ENCODE results near the gene DHH. TPM values are rescaled to one million over a fixed set of nuclear protein-coding genes. Genes with fewer than 3 reads are reported as not detected.

The DHH gene
- total RNA-seq, 2 experiments from 2014 or later: 0.06 to 0.17 TPM

DNA sequence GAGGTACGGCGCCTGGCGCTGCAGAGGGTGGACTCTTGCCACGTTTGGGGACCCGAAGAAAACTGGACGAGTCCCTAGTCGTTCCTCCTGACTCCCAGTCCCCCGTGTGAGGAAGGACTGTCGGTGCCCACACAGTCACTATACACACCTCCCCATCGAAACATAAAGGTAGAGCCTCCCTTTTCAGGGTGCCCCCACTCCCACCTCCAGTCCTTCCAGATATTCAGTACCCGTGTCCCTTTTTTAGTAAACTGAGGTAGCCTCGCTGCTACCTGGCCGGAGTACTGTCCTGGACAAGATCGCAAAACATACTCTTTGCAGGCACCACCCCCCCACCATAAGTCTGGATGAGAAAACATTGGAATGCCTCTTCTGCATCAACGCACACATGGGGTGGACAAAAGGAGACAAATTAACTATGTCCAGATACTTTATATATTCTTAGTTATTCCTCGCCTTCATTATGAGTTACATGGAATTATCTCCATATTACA is 33.4 kb downstream of the DHH start:
- peak overlapping the region; percentile 95 for H3K4me2 ChIP-seq (ENCODE audit: low read length)
- H2AFZ ChIP-seq (ENCODE audit: low read length): peak overlapping the region; percentile 92; the same call in 1 of the 2 replicates
- H3K9me2 ChIP-seq (ENCODE audit: insufficient read depth, low read length): no peaks in the 10 kb centered on the region
- no peaks in the 10 kb centered on the region for H3K9me3 ChIP-seq (ENCODE audit: low read length)
- intact Hi-C loops (cut with micrococcal nuclease; ENCODE audit: unreplicated experiment): no loop called here
- CTCF ChIA-PET (ENCODE audit: unreplicated experiment): no interaction called here
- no peak for DNase-seq (ENCODE audit: low spot score)
- H3K4me3 ChIP-seq (ENCODE audit: low read depth, low read length, poor library complexity, severe bottlenecking): peak overlapping the region; percentile 87
- peaks cover 31% of the 10 kb centered on the region for H3K4me1 ChIP-seq (ENCODE audit: insufficient read depth, low read length, poor library complexity, severe bottlenecking)
- TSS peak; percentile 61 for BruUV-seq (replicated peaks)
- H4K20me1 ChIP-seq (ENCODE audit: insufficient read depth, low read length): peaks cover 33% of the 10 kb centered on the region
- peaks cover 39% of the 10 kb centered on the region for H3K79me2 ChIP-seq (ENCODE audit: insufficient read depth, low read depth, low read length)
- H3K27ac ChIP-seq (ENCODE audit: low read depth, low read length, poor library complexity, severe bottlenecking): peak overlapping the region; percentile 72
- H3K36me3 ChIP-seq (ENCODE audit: insufficient read depth, low read length): peaks cover 10% of the 10 kb centered on the region; the same call in 1 of the 2 replicates
- TF ChIP-seq EZH2phosphoT487 (IDR thresholded peaks at IDR 0.05; ENCODE audit: borderline replicate concordance, low read depth, low read length): no peak
- TF ChIP-seq, protein P1, sequence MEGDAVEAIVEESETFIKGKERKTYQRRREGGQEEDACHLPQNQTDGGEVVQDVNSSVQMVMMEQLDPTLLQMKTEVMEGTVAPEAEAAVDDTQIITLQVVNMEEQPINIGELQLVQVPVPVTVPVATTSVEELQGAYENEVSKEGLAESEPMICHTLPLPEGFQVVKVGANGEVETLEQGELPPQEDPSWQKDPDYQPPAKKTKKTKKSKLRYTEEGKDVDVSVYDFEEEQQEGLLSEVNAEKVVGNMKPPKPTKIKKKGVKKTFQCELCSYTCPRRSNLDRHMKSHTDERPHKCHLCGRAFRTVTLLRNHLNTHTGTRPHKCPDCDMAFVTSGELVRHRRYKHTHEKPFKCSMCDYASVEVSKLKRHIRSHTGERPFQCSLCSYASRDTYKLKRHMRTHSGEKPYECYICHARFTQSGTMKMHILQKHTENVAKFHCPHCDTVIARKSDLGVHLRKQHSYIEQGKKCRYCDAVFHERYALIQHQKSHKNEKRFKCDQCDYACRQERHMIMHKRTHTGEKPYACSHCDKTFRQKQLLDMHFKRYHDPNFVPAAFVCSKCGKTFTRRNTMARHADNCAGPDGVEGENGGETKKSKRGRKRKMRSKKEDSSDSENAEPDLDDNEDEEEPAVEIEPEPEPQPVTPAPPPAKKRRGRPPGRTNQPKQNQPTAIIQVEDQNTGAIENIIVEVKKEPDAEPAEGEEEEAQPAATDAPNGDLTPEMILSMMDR (conservative IDR thresholded peaks at IDR 0.05; ENCODE audit: low read length): no peak
- POLR2A ChIA-PET: interaction anchor here (0.6 to 1.0 kb wide), 2 partner anchors 10 to 277 kb away, joined by 3 to 5 read pairs; no protein-coding TSS in a partner anchor

DNA sequence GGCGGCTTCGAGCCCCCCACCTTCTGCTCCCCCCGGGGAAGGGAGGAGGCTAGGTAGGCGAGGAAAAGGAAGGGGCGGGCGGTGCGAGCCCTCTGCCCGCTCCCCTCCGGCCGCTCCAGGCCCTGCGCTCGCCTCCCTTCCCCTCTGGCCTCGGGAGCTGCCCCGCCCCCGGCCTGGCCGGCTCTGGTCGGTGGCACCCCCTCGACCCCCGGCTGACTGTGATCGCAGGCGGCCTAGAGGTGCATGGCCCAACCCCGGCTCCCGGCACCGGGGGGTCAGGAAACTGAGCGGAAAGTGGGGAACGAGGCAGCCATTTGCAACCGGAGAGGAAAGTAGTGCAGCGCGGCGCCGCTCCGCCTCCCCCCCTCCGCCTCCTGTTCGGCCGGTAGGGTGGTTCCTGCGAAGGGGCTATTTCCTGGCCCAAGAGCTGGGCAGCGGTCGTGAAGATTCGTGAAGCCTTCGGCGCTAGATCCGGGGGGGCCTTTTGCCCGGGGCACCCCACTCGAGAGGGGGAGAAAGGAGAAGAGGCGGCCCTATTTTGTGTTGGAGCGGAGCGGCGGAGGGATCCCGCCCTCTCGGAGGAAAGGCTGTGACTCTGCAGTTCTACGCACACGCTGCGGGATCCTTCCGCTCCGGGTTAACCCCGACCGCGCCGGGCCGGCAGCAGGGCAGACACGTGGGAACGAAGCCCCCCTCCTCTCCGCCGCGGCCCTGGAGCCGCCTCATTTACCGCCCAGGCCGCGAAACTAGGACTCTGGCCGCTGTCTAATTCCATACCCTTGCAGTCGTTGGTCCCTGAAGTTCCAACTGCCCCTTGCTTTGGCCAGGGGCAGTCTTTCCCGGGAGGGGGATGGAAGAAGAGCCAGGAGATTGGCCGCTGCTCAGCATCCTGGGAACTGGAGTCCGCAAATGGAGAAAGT is 34.1 kb downstream of the DHH start, which contains the start of gene KMT2D:
Gene KMT2D, minus strand, starts transcription at position 558 of the 920 bp plus-strand sequence. CDS start 5,470 bp downstream, outside the sequence.
- no peak for TF ChIP-seq EZH2phosphoT487 (IDR thresholded peaks at IDR 0.05; ENCODE audit: borderline replicate concordance, low read depth, low read length)
- TF ChIP-seq, protein P1 (conservative IDR thresholded peaks at IDR 0.05; ENCODE audit: low read length): no peak
- DNase-seq (ENCODE audit: low spot score): peak; percentile 98
- CTCF ChIA-PET (ENCODE audit: unreplicated experiment): no interaction called here
- Histone ChIP-seq H3K4me3 (ENCODE audit: low read depth, low read length, poor library complexity, severe bottlenecking) (peak within 1 kb of the TSS; percentile 87), H2AFZ (ENCODE audit: low read length) (peak within 1 kb of the TSS; percentile 92), H3K4me2 (ENCODE audit: low read length) (peak within 1 kb of the TSS; percentile 95), H4K20me1 (ENCODE audit: insufficient read depth, low read length) (peaks cover 39% of the 10 kb centered on the region), H3K4me1 (ENCODE audit: insufficient read depth, low read length, poor library complexity, severe bottlenecking) (peaks cover 38% of the 10 kb centered on the region), H3K9me3 (ENCODE audit: low read length) (no peaks in the 10 kb centered on the region), H3K9me2 (ENCODE audit: insufficient read depth, low read length) (no peaks in the 10 kb centered on the region), H3K27ac (ENCODE audit: low read depth, low read length, poor library complexity, severe bottlenecking) (peak within 1 kb of the TSS; percentile 72), H3K79me2 (ENCODE audit: insufficient read depth, low read depth, low read length) (peaks cover 46% of the 10 kb centered on the region), H3K36me3 (ENCODE audit: insufficient read depth, low read length) (peaks cover 14% of the 10 kb centered on the region; the same call in 1 of the 2 replicates)
- POLR2A ChIA-PET: interaction anchor here (0.6 to 1.0 kb wide), 2 partner anchors 11 to 277 kb away, joined by 3 to 5 read pairs; no protein-coding TSS in a partner anchor
- intact Hi-C loops (cut with micrococcal nuclease; ENCODE audit: unreplicated experiment): loop anchor here (1.0 kb wide), 1 partner anchor 70 kb away; no protein-coding TSS in a partner anchor
- BruUV-seq (replicated peaks): TSS peak; percentile 90
